Esophagus (tissue), 2 donors: ENCODE results near the gene TMEM131L. TPM values are rescaled to one million over a fixed set of nuclear protein-coding genes. Genes with fewer than 3 reads are reported as not detected.

Source experiments
- H3K27ac ChIP-seq, 2 donors: one replicate each; pipeline ENCODE4 v1.5.1; 2013; ENCODE audit warnings: low read depth in 2 of 2, mild to moderate bottlenecking in 2 of 2, inconsistent platforms in 1 of 2, low read length in 1 of 2, moderate library complexity in 1 of 2
- H3K27me3 ChIP-seq, 2 donors: one replicate each; pipeline ENCODE4 v1.6.1; 2013; ENCODE audit warnings: low read length in 2 of 2, control low read depth in 1 of 2, mild to moderate bottlenecking in 1 of 2; ENCODE audit not compliant: insufficient read depth in 2 of 2, control insufficient read depth in 1 of 2
- H3K36me3 ChIP-seq, 2 donors: one replicate each; pipeline ENCODE4 v1.6.1; 2013; ENCODE audit warnings: low read length in 1 of 2; ENCODE audit not compliant: control insufficient read depth in 2 of 2, insufficient read depth in 2 of 2
- H3K4me1 ChIP-seq, 2 donors: one replicate each; pipeline ENCODE4 v1.6.1; 2013; ENCODE audit warnings: low read length in 1 of 2; ENCODE audit not compliant: control insufficient read depth in 2 of 2, insufficient read depth in 2 of 2
- H3K4me3 ChIP-seq, 2 donors: one replicate each; pipeline ENCODE4 v1.5.1; 2013; ENCODE audit warnings: low read length in 2 of 2, mild to moderate bottlenecking in 2 of 2, low read depth in 1 of 2, moderate library complexity in 1 of 2
- H3K9me3 ChIP-seq, 2 donors: one replicate each; pipeline ENCODE4 v1.6.1; 2013; ENCODE audit warnings: mild to moderate bottlenecking in 2 of 2, low read depth in 1 of 2, low read length in 1 of 2, moderate library complexity in 1 of 2; ENCODE audit not compliant: control insufficient read depth in 2 of 2, insufficient read depth in 1 of 2
- WGBS, 2 donors: extraction: QIAGEN DNeasy Blood & Tissue Kit; methylation state at CpG; one replicate each; pipeline ENCODE4 v1.1.7; 2013; 5-methylcytosine and 5-hydroxymethylcytosine counted together
- polyA plus RNA-seq, 2 donors: library from polyadenylated mRNA; stranded (reverse); fragments of 200-250 nt; gene quantifications; one replicate each; pipeline ENCODE4 v1.2.3, GENCODE V29; 2013
- donor health status: healthy with polysubstance abuse.
- donor health status: Bipolar disorder and iron deficiency.

TMEM131L gene
- polyA plus RNA-seq, 2 donors, result 3.4 to 4.0 TPM

DNA sequence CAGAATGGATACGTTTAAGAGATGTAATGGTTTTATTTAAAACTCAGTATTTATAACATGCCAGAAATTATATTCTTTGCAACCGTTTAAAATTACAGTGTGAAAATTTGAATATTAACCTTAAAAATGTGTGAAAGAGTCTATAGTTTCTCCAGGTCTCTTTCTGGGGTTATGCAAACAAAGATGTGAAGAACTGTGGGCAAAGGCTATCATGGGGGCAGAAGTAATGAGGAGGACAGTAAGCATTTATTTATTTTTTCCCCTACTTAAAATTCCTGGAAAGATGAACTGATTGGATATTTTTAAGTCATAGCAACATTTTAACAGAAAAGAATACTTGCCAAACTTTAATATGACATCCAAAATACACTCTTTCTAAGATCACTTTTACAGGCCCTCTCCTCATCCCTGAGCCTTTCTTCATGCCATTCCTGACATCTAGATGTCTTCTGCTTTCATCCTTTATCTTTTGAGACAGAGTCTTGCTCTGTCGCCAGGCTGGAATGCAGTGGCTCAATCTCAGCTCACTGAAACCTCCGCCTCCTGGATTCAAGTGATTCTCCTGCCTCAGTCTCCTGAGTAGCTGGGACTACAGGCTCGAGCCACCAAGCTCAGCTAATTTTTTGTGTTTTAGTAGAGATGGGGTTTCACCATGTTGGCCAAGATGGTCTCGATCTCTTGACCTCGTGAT lies 46.1 kb downstream of the TMEM131L start:
- Histone ChIP-seq H3K4me3 (no peak overlapping the region), H3K27me3 (no peaks in the 10 kb centered on the region), H3K9me3 (no peaks in the 10 kb centered on the region), H3K36me3 (no peaks in the 10 kb centered on the region), H3K4me1 (no peaks in the 10 kb centered on the region), H3K27ac (no peak overlapping the region)
- 73 to 82% methylated on average over 7 of the region's 7 CpGs for WGBS, 2 donors

DNA sequence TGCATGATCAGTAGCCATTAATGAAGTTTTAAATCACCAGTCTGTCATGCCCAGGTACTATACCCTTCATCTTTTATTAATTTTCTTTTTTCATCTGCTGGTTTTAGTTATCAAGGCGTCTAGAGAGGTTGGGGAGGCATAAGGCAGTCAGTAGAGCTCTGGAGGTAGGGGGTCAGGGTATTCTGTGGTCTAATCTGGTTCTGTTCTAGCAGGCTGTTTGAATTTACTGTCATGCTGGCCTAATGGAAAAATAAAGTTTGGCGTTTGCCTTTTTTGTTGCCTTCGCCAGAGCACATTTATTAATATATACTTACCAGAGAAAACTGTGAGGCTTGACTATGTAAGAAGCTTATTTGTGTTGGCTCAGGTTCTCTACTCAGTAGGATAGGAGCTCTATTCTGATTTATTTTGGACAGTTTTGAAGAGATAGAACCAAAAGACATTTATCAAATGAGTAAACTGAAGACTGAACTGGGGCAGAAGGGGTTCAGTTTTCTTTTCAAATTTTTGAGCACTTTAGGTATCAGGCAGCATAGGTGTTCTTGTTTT lies 46.9 kb downstream of the TMEM131L start:
- H3K9me3 ChIP-seq, result no peaks in the 10 kb centered on the region
- no peak overlapping the region for H3K27ac ChIP-seq
- H3K36me3 ChIP-seq, result no peaks in the 10 kb centered on the region
- peaks cover 0 to under 1% of the 10 kb centered on the region in 2 donors for H3K4me1 ChIP-seq
- no peaks in the 10 kb centered on the region for H3K27me3 ChIP-seq
- H3K4me3 ChIP-seq, result no peak overlapping the region
- WGBS, 2 donors, result 68% methylated on average over 3 of the region's 3 CpGs

DNA sequence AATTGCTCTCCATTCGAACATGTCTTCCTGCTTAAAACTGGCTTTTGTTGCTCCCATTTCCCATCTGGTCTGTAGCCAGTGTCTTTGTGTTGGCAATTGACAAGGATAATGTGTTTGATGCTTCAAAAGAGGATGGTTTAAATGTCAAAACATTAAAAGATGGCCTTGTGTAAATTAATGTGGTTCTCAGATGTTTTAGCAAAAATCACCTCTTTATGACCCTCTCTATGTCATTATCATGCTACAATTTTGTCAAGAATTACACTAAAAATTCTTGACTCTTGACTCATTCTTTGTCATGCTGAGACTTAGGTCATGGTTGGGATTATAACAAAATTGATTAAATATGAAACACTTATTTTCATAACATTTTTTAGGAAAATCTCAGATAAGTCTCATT lies 47.4 kb downstream of the TMEM131L start:
- H3K36me3 ChIP-seq, result no peaks in the 10 kb centered on the region
- WGBS, 2 donors, result 34 to 51% methylated on average over 1 of the region's 1 CpG
- H3K27ac ChIP-seq, result no peak overlapping the region

DNA sequence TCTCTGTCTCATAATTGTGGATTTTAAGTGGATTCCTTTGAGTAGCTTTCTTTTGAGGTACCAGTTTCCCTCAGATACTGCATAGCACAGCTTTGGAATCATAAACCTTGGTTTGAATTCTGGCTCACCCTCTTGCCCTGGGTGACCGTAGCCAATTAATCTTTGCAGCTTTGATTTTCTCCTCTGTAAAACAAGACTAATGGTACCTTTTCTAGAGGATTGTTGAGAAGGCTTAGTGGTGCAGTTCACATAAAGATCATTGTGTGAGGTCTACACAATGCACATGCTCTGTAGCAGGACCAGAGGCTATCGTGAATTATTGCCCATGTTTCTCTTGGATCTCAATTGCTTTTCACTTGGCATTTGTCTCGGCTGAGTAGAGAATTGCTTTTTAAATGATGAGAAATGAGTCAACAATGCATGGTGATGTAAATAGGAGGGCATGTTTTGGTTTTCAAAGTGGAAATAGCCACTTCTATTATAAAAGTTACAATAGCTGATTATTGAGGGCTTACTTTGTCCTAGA lies 47.9 kb downstream of the TMEM131L start:
- no peaks in the 10 kb centered on the region for H3K27me3 ChIP-seq
- no peaks in the 10 kb centered on the region for H3K36me3 ChIP-seq
- WGBS, 2 donors, result 51 to 52% methylated on average over 3 of the region's 3 CpGs
- H3K4me1 ChIP-seq, result peaks cover 0 to 2% of the 10 kb centered on the region in 2 donors
- H3K27ac ChIP-seq, result no peak overlapping the region
- no peaks in the 10 kb centered on the region for H3K9me3 ChIP-seq
- H3K4me3 ChIP-seq, result no peak overlapping the region

More for the DNA sequence above, 47.4 kb downstream of the TMEM131L start:
- Histone ChIP-seq H3K4me1 (peaks cover 0 to 2% of the 10 kb centered on the region in 2 donors), H3K27me3 (no peaks in the 10 kb centered on the region), H3K9me3 (no peaks in the 10 kb centered on the region), H3K4me3 (no peak overlapping the region)

DNA sequence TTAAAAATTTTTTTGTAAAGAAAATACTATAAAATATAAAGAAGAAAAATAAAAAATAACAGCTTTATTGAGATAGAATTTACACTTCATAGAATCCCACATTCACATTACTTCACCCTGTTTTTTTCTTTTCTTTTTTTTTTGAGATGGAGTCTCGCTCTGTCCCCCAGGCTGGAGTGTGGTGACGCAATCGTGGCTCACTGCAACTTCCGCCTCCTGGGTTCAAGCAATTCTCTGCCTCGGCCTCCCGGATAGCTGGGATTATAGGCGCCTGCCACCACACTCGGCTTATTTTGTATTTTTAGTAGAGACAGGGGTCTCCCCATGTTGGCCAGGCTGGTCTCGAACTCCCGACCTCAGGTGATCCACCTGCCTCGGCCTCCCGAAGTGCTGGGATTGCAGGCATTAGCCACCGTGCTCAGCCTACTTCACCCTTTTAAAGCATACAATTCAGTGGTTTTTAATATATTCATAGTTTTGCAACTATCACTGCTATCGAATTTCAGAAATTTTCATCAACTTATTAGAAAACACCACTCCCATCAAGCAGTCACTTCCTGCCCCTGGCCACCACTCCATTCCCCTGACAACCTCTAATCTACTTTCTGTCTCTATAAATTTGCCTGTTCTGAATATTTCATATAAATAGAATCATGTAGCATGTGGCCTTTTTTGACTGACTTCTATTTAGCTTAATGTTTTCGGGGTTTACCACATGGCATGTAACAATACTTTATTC lies 48.7 kb downstream of the TMEM131L start:
- Histone ChIP-seq H3K36me3 (no peaks in the 10 kb centered on the region), H3K27ac (no peak overlapping the region), H3K4me1 (peaks cover 0 to 2% of the 10 kb centered on the region in 2 donors), H3K27me3 (no peaks in the 10 kb centered on the region), H3K9me3 (no peaks in the 10 kb centered on the region), H3K4me3 (no peak overlapping the region)
- 93 to 95% methylated on average over 15 of the region's 15 CpGs for WGBS, 2 donors

DNA sequence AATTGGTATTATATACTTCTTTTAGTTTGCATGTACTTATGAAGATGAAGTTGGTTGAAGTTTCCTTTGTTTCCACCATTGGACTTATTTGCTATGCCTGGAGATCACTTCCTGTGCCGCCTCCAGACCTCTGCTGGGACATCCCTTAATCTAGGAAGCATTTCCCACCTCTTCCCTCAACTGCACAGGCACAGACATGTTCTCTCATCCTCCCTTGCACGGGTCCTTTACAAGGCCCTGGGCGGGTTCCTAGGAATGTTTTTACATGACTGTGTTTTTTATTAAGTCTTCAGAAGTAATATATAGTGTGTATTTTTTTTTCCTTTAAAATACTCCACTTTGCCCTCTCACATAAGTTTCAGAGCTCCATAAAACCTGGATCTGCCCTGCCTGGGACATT lies 51.0 kb downstream of the TMEM131L start:
- no peaks in the 10 kb centered on the region for H3K27me3 ChIP-seq
- no peaks in the 10 kb centered on the region for H3K9me3 ChIP-seq
- whole genome bisulfite sequencing, 2 donors, result 72 to 86% methylated on average over 3 of the region's 3 CpGs
- H3K4me3 ChIP-seq, result no peak overlapping the region
- peaks cover 0 to 2% of the 10 kb centered on the region in 2 donors for H3K4me1 ChIP-seq
- H3K36me3 ChIP-seq, result no peaks in the 10 kb centered on the region
- no peak overlapping the region for H3K27ac ChIP-seq

DNA sequence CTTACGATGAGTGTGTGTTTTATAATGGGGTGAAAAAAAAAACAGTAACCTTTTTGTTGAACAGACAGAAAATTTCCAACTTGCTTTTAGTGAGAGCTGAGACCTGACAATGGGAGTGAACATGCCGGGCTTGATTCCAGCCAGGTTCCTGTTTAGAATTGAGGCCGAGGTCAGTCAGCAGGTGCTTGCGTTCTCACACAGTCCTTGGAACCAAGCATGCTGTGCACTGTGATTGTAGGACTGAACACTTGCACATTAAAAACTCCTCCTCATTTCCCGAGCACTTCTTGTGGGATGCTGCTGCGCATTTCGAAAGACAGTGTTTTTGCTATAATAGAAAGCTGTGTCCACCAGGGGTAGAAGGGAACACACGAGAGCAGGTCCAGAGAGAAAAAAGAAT lies 51.8 kb downstream of the TMEM131L start:
- Histone ChIP-seq H3K9me3 (no peaks in the 10 kb centered on the region), H3K4me3 (no peak overlapping the region), H3K4me1 (peaks cover 0 to 2% of the 10 kb centered on the region in 2 donors), H3K27me3 (no peaks in the 10 kb centered on the region), H3K36me3 (no peaks in the 10 kb centered on the region), H3K27ac (no peak overlapping the region)
- 64 to 78% methylated on average over 8 of the region's 8 CpGs for WGBS, 2 donors

DNA sequence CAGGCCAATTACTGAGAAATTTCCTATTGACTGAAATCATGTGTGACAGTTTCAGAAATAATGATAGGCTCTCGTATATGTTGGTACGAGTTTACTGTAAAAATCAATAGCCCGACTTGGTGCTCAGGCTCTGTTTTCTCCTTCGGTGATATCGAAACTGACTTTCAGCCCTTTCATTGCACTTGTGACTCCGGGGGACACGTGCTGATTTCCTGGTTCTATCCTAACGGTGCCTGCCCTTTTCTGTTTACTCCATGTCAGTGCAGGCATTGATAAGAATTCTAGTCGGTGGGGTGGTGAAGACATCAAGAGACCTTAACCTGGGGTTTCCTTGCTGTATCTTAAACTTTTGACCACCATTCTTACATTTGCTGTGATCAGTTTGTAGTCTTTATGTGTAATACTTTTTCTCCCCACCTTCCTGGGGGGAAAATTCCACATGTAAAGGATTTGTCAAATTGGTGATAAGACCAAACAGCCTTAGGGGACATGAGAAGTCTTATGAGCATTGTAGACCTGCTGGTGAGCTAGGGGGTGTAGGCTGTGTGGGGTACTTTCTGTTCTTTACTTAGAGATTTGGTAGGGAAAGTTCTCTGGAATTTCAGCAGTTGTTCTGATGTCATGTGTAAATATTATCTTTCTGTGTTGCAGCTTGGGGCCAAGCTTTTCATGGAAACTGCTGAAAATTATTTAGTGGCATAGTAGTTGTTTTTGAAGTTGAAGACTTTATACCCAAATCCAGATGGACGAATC lies 52.7 kb downstream of the TMEM131L start:
- H3K27ac ChIP-seq, result peak overlapping the region; percentile 15 to 27
- no peaks in the 10 kb centered on the region for H3K36me3 ChIP-seq

DNA sequence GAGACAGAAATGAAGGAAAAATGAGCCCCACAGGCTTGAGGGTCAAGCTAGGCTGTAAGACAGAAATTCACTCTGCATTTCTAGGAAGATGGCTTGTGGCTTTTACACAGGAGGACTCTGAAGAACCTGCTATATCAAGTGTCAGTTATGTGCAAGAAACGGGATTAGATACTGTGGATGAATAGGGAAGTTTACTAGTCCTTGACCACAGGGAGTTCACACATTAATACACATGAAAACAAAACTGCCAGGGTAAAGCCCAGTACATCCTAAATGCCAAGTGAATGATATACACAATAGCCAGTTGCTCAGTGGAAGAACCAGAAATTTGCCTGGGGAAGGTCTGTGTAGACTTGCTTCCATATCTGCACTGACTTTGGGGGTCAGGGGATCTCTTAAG lies 53.5 kb downstream of the TMEM131L start:
- Histone ChIP-seq H3K4me1 (peaks cover 0 to 2% of the 10 kb centered on the region in 2 donors), H3K4me3 (no peak overlapping the region), H3K27me3 (no peaks in the 10 kb centered on the region), H3K9me3 (no peaks in the 10 kb centered on the region), H3K36me3 (no peaks in the 10 kb centered on the region), H3K27ac (peak overlapping the region in 1 of 2 donors; percentile 21)
- 41 to 74% methylated on average over 1 of the region's 1 CpG for WGBS, 2 donors

More for the DNA sequence above, 52.7 kb downstream of the TMEM131L start:
- Histone ChIP-seq H3K4me3 (no peak overlapping the region), H3K4me1 (peaks cover 0 to 2% of the 10 kb centered on the region in 2 donors), H3K27me3 (no peaks in the 10 kb centered on the region), H3K9me3 (no peaks in the 10 kb centered on the region)
- 41 to 72% methylated on average over 10 of the region's 10 CpGs for WGBS, 2 donors
